Endothelial cell of umbilical vein (primary cell): ENCODE data around the gene RAP1GAP2. TPM values are rescaled to one million over a fixed set of nuclear protein-coding genes. Genes with fewer than 3 reads are reported as not detected.

Experiments
- BruUV-seq: library from RNA; stranded (reverse); fragments of 400-500 nt; replicated peaks from 2 replicates; lab custom pipeline; 2021; lab: Mats Ljungman, UMichigan
- CTCF ChIA-PET: fragments of 300-600, 350-600 bp; sonication (Branson Sonifier 250); formaldehyde crosslinking; loops from one replicate; lab custom pipeline; 2021; ENCODE audit warnings: antibody characterized with exemption, inconsistent platforms; lab: Charles Lee
- POLR2A ChIA-PET: fragments of 300-600, 350-600 bp; sonication (Branson Sonifier 250); formaldehyde crosslinking; loops from one replicate; lab custom pipeline; 2021; ENCODE audit warnings: antibody characterized with exemption, inconsistent platforms; lab: Charles Lee
- DNase-seq: peaks from one replicate; pipeline ENCODE4 v3.0.0-alpha.2; 2011; ENCODE audit warnings: low read depth, low spot score
- FAIRE-seq: peaks from 2 replicates; lab custom pipeline; 2011; peaks lifted over from hg19 to GRCh38; lab: Jason Lieb, UNC
- H2AFZ ChIP-seq: 2 replicates; pipeline ENCODE4 v1.6.0; 2012; ENCODE audit warnings: low read depth, low read length, control low read depth, inconsistent platforms
- H3K27ac ChIP-seq: 2 replicates; pipeline ENCODE4 v1.5.1; 2011; ENCODE audit warnings: low read depth, mild to moderate bottlenecking, control low read depth, low read length, moderate library complexity; ENCODE audit not compliant: insufficient read depth
- H3K27me3 ChIP-seq, 2 experiments: 2 replicates each; pipeline versions ENCODE4 v1.6.0 to v1.6.1; 2011; ENCODE audit warnings: low read length in 2 of 2, mixed read lengths in 1 of 2; ENCODE audit not compliant: control insufficient read depth in 2 of 2, insufficient read depth in 2 of 2
- H3K36me3 ChIP-seq, 2 experiments: 2 replicates in 1 of 2; 3 replicates in 1 of 2; pipeline ENCODE4 v1.5.1; 2011; ENCODE audit warnings: low read length in 2 of 2, mild to moderate bottlenecking in 1 of 2, moderate library complexity in 1 of 2; ENCODE audit not compliant: control insufficient read depth in 2 of 2, insufficient read depth in 2 of 2; ENCODE audit errors: extremely low read depth in 1 of 2
- H3K4me1 ChIP-seq: 3 replicates; pipeline ENCODE4 v1.5.1; 2011; ENCODE audit warnings: mild to moderate bottlenecking, low read length; ENCODE audit not compliant: control insufficient read depth, insufficient read depth; ENCODE audit errors: extremely low read depth
- H3K4me2 ChIP-seq: 2 replicates; pipeline ENCODE4 v1.6.1; 2011; ENCODE audit warnings: low read length, control low read depth, mixed read lengths; ENCODE audit not compliant: insufficient read depth
- H3K4me3 ChIP-seq, 3 experiments: fragments of 200-600 bp in 1 of 3; sonication (generic), shearing (Covaris generic) in 1 of 3; replicated peaks in 1 of 3; 2 replicates each; pipeline ENCODE4 v1.5.1; 2011 to 2016; ENCODE audit warnings: control low read depth in 3 of 3, low read length in 3 of 3, mild to moderate bottlenecking in 2 of 3, inconsistent platforms in 1 of 3, low read depth in 1 of 3, moderate library complexity in 1 of 3; ENCODE audit not compliant: insufficient read depth in 1 of 3
- H3K79me2 ChIP-seq: 2 replicates; pipeline ENCODE4 v1.6.0; 2012; ENCODE audit warnings: low read length, inconsistent platforms; ENCODE audit not compliant: control insufficient read depth, insufficient read depth
- H3K9ac ChIP-seq: replicated peaks from 2 replicates; pipeline ENCODE3; 2011; ENCODE audit warnings: low read length, control low read depth; ENCODE audit not compliant: insufficient read depth; ENCODE audit errors: extremely low read depth
- H3K9me1 ChIP-seq: replicated peaks from 3 replicates; pipeline ENCODE4 v1.6.0; 2011; ENCODE audit warnings: mild to moderate bottlenecking, low read length; ENCODE audit not compliant: control insufficient read depth, insufficient read depth; ENCODE audit errors: extremely low read depth
- H3K9me3 ChIP-seq: replicated peaks from 2 replicates; pipeline ENCODE4 v1.5.1; 2012; ENCODE audit warnings: low read length, inconsistent platforms; ENCODE audit not compliant: control insufficient read depth, insufficient read depth
- H4K20me1 ChIP-seq: replicated peaks from 2 replicates; pipeline ENCODE3; 2011; ENCODE audit warnings: mild to moderate bottlenecking, low read length; ENCODE audit not compliant: control insufficient read depth, insufficient read depth; ENCODE audit errors: extremely low read depth
- EZH2 ChIP-seq: IDR thresholded peaks from 2 replicates; pipeline ENCODE4 v1.6.1; 2012; ENCODE audit warnings: borderline replicate concordance, low read depth, mild to moderate bottlenecking, moderate library complexity, low read length, inconsistent platforms; ENCODE audit not compliant: severe bottlenecking
- FOS ChIP-seq: IDR thresholded peaks from 2 replicates; pipeline ENCODE4 v1.6.1; 2011; ENCODE audit warnings: mild to moderate bottlenecking, low read length, moderate library complexity, borderline replicate concordance; ENCODE audit not compliant: insufficient read depth
- GATA2 ChIP-seq: IDR thresholded peaks from 2 replicates; pipeline ENCODE4 v1.7.0; 2011; ENCODE audit warnings: low read depth, mild to moderate bottlenecking, moderate library complexity, mixed read lengths, low read length; ENCODE audit not compliant: insufficient read length, insufficient read depth
- JUN ChIP-seq: IDR thresholded peaks from 2 replicates; pipeline ENCODE4 v1.6.1; 2011; ENCODE audit warnings: borderline replicate concordance, low read depth; ENCODE audit not compliant: insufficient read length, insufficient read depth
- MYC ChIP-seq: IDR thresholded peaks from one replicate; pipeline ENCODE4 v1.6.1; 2011; ENCODE audit warnings: mild to moderate bottlenecking, low read depth, low read length
- POLR2A ChIP-seq: IDR thresholded peaks from 2 replicates; pipeline ENCODE4 v1.6.1; 2012; ENCODE audit warnings: low read depth, mild to moderate bottlenecking, control low read depth, low read length
- POLR2AphosphoS5 ChIP-seq: IDR thresholded peaks from 2 replicates; pipeline ENCODE4 v1.6.1; 2012; ENCODE audit warnings: low read depth, mild to moderate bottlenecking, control low read depth, low read length, moderate library complexity; ENCODE audit not compliant: insufficient read depth
- dilution Hi-C: fragments of 300-500 bp; cut with MboI; formaldehyde crosslinking; loops from one replicate; pipeline ENCODE4 v1.15.0; 2019; ENCODE audit warnings: low sequenced_read_pairs; ENCODE audit not compliant: extremely low pct_ligation_motif_present
- intact Hi-C: fragments of 100-400 bp; cut with micrococcal nuclease; formaldehyde crosslinking; loops from one replicate; pipeline ENCODE4 v1.10.0; 2022
- polyA plus RNA-seq, 4 experiments: library from polyadenylated mRNA; depleted of rRNA in 3 of 4; stranded (reverse) in 3 of 4; unstranded in 1 of 4; fragments of >200 nt; gene quantifications; 2 replicates each; pipeline versions ENCODE4 v1.2.1 to v1.2.3, GENCODE V29; 2011 to 2012; ENCODE audit warnings: missing spikeins in 1 of 4
- total RNA-seq: library from RNA; stranded (reverse); gene quantifications from 2 replicates; pipeline ENCODE4 v1.2.3, GENCODE V29; 2021
- TF ChIP-seq, protein P1 (sequence below): IDR thresholded peaks from 2 replicates; pipeline ENCODE4 v1.6.1; 2011; ENCODE audit not compliant: insufficient read depth, insufficient read length
- TF ChIP-seq, protein P2 (sequence below), 2 donors: IDR thresholded peaks; 1 replicate in 1 of 2; 2 replicates in 1 of 2; pipeline ENCODE4 v1.5.1; 2011; ENCODE audit warnings: low read length in 2 of 2, mild to moderate bottlenecking in 2 of 2, moderate library complexity in 2 of 2, control low read depth in 1 of 2, inconsistent platforms in 1 of 2, low read depth in 1 of 2; ENCODE audit not compliant: insufficient read depth in 1 of 2; ENCODE audit errors: extremely low read depth in 1 of 2

RAP1GAP2 gene
- total and polyA plus RNA-seq, 2 donors (not counting 3 experiments of a cell fraction or from before 2014, with no cell fraction given), result 1.4 to 3.6 TPM

DNA sequence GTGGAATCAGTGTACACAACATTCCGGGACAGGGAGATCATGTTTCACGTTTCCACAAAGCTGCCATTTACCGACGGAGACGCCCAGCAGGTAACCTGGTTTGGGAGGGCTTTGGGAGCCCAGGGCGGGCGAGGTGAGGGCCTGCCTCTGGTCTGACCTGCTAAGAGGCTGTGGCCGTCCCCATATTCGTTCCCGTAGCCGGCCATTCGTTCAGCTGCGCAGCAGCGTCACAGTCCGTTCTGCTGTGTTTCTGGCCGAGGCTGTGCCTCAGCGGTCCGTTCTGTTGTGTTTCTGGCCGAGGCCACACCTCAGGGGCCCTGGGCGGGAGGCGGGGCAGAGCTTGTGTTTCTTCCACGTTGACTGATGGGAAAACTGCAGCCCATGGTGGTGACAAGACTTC is 199.1 kb downstream of the RAP1GAP2 start:
- no TSS peak for BruUV-seq
- dilution Hi-C loops, result no loop called here
- H4K20me1 ChIP-seq, result no peaks in the 10 kb centered on the region
- intact Hi-C loops, result no loop called here
- H3K9me1 ChIP-seq, result no peaks in the 10 kb centered on the region
- DNase-seq, result no peak
- no peak overlapping the region for H3K4me3 ChIP-seq
- no peaks in the 10 kb centered on the region for H3K27me3 ChIP-seq
- no peak overlapping the region for H2AFZ ChIP-seq
- H3K79me2 ChIP-seq, result no peaks in the 10 kb centered on the region
- no peak overlapping the region for H3K4me2 ChIP-seq
- no peak for FAIRE-seq
- no peak overlapping the region for H3K9ac ChIP-seq
- no peaks in the 10 kb centered on the region for H3K36me3 ChIP-seq
- H3K9me3 ChIP-seq, result no peaks in the 10 kb centered on the region
- H3K4me1 ChIP-seq, result no peaks in the 10 kb centered on the region
- H3K27ac ChIP-seq, result no peak overlapping the region
- ChIA-PET POLR2A (no interaction called here), CTCF (no interaction called here)
- TF ChIP-seq POLR2A (no peak), GATA2 (no peak), EZH2 (no peak), JUN (no peak), FOS (no peak), POLR2AphosphoS5 (no peak), MYC (no peak)
- TF ChIP-seq, protein P1, sequence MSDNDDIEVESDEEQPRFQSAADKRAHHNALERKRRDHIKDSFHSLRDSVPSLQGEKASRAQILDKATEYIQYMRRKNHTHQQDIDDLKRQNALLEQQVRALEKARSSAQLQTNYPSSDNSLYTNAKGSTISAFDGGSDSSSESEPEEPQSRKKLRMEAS, result no peak
- TF ChIP-seq, protein P2, sequence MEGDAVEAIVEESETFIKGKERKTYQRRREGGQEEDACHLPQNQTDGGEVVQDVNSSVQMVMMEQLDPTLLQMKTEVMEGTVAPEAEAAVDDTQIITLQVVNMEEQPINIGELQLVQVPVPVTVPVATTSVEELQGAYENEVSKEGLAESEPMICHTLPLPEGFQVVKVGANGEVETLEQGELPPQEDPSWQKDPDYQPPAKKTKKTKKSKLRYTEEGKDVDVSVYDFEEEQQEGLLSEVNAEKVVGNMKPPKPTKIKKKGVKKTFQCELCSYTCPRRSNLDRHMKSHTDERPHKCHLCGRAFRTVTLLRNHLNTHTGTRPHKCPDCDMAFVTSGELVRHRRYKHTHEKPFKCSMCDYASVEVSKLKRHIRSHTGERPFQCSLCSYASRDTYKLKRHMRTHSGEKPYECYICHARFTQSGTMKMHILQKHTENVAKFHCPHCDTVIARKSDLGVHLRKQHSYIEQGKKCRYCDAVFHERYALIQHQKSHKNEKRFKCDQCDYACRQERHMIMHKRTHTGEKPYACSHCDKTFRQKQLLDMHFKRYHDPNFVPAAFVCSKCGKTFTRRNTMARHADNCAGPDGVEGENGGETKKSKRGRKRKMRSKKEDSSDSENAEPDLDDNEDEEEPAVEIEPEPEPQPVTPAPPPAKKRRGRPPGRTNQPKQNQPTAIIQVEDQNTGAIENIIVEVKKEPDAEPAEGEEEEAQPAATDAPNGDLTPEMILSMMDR (IDR thresholded peaks at IDR 0.05; ENCODE audit: extremely low read depth in 1 of 2, insufficient read depth in 1 of 2, low read depth in 1 of 2, low read length in 2 of 2), result no peak
